ENCODE measurements around the gene DUS1L.

DNA sequence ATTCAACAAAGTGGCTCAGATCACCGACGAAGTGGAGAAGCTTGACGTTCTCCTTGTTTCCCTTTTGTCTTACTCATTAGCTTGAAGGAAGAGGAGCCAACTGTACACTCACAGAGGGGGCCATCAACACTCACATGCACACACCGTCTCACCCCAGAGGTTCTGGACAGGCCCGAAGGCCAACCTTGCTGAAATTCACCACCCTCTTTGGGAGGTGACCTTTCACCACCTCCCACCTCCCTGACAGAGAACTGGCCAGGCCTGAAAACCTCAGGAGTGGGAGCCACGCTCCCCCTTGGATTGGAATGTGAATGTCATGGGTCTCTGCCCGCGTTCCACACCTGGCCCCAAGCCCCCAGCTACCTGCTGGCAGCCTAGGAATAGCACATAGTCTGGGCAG is 30.1 kb downstream of the DUS1L start:
- TF ChIP-seq, protein P1, sequence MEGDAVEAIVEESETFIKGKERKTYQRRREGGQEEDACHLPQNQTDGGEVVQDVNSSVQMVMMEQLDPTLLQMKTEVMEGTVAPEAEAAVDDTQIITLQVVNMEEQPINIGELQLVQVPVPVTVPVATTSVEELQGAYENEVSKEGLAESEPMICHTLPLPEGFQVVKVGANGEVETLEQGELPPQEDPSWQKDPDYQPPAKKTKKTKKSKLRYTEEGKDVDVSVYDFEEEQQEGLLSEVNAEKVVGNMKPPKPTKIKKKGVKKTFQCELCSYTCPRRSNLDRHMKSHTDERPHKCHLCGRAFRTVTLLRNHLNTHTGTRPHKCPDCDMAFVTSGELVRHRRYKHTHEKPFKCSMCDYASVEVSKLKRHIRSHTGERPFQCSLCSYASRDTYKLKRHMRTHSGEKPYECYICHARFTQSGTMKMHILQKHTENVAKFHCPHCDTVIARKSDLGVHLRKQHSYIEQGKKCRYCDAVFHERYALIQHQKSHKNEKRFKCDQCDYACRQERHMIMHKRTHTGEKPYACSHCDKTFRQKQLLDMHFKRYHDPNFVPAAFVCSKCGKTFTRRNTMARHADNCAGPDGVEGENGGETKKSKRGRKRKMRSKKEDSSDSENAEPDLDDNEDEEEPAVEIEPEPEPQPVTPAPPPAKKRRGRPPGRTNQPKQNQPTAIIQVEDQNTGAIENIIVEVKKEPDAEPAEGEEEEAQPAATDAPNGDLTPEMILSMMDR (IDR thresholded peaks at IDR 0.05), result no peak
- no peak for TF ChIP-seq POLR2AphosphoS5 (IDR thresholded peaks at IDR 0.05)
